ENCODE data around the gene HAAO.

HAAO gene

DNA sequence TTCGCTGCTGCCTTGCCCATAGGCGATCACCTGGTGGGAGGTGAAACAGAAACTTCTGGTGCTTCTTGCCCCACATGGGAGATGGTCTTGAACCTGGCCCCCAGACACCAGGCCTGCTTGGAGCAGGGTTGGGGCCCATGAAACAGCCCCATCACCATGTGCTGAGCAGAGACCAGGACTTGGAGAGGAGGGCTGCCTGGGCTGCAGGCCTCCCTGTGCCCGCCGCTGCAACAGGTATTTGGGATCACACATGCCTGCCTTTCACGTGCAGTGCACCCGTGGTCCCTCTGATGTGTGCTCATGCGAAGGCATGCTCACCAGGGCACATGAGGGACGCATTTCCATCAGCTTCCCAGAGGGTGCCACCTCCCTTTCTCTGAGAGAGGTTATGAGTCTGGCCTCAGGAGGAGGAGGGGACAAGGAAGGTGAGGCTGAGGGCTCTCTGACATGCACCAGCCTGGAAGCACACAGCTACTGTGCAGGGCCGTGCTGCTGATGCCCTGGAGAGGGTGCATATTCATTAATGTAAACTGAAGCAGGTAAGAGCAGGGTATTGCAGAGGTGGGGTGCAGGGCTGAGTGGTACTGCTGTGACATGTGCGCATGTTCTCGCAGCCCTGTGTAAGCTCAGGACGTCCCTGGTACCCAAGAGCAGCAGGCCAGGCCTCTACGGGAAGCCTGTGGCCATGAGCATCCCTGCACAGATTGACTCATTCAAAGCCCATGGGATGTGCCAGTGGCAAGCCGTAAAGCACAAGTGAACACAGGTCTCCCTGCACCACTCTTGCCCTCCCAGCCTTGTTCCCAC, 24.3 kb downstream of the HAAO start:
- no peak for DNase-seq (ENCODE audit: low read depth)

DNA sequence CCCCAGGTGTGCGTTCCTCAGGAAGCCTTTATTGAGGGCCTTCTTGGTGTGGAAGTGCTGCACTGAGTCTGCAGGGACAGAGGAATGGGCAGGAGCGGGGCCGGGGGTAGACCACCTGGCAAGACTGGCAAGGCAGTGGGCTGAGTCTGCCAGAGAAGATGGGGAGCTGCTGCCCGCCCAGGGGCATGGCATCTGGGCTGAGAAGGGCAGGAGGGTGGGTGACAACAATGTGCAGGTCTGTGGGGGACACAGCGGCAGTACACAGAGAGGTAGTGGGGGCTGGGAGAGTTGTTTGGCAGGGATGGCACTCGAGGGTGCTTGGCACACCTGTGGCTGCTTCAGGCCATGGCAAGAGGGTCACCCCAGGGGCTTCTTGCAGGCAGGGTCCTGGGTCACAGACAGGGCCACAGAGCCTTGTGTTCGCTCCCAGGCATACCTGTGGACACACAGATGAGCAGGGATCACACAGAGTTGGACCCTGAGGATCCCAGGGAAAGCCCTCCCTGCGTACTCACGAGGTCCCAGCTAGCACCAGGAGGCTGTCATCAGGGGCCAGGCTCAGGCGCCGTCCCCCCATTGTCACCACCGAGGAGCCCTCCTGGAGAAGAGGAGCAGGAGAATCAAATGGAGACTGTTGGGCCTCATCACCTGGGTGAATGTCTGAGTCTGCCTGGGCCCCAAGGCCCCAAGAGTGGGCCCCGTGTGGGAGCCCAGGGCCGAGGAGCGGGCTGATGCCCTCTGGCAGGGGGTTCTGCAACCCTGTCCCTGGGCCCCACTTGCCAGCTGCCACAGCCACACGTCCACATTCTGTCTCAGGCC, 25.1 kb downstream of the HAAO start:
- DNase-seq (ENCODE audit: low read depth) = no peak

DNA sequence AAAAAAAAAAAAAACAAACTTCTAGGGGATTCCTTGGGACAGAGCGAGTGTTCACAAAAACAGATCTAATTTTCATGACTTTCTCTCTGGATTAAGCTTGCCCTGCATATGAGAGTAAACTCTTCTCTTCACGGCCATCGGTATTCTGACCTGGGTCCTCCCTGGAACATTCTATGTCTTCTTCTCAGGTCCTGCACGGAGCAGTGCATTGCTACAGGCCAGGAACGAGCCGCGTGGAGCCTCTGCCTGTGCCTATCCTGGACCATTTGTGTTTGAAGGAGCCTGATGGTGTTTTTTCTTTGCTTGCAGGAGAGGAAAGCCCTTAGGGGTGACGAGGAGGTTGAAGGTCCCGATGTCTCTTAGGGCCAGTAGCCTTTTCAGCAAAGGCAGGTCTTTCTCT, 26.7 kb downstream of the HAAO start:
- no peak for DNase-seq (ENCODE audit: low read depth)

DNA sequence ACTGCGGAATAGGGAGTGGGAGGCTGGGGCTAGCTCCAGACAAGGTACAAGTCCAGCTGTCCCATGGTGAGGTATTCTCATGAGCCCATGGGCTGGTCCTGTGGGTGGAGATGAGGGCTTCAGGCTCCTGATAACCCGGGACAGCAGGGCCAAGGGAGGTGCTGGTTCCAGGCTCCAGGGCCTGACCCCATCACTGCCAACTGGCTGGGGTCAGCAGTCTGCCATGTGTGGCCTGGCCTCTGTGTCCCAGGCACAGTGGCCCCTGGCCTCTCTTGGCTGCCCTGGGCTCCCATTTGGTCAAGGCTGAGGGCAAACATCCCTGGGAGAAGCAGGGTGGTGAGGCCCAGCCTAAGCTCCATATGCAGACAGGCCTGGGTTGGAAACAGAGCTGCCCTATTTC, 27.5 kb downstream of the HAAO start:
- DNase-seq (ENCODE audit: low read depth) = no peak

DNA sequence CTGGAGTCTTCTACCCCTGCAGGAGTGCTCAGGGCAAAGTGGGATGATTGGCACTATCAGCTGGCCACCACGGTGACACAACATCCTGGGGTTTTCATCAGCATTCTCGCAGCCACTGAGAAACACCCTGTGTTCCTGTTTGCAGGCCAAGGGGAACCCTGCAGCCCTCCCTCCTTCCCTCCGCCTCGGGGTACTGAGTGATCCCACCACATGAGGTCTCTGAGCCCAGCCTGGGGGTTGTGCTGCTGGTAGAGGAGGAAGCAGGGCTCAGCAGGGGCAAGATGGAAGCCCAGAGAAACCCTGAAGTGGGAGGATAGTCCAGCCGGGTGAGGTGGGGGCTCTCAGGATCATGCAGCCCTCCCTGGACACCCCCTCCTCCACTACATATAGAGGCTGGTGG, 28.3 kb downstream of the HAAO start, which contains the start of gene OXER1:
TSS of gene OXER1 (minus strand) at position 40 of the 400 bp plus-strand sequence. CDS start 73 bp downstream, outside the sequence.
- no peak for DNase-seq (ENCODE audit: low read depth)

DNA sequence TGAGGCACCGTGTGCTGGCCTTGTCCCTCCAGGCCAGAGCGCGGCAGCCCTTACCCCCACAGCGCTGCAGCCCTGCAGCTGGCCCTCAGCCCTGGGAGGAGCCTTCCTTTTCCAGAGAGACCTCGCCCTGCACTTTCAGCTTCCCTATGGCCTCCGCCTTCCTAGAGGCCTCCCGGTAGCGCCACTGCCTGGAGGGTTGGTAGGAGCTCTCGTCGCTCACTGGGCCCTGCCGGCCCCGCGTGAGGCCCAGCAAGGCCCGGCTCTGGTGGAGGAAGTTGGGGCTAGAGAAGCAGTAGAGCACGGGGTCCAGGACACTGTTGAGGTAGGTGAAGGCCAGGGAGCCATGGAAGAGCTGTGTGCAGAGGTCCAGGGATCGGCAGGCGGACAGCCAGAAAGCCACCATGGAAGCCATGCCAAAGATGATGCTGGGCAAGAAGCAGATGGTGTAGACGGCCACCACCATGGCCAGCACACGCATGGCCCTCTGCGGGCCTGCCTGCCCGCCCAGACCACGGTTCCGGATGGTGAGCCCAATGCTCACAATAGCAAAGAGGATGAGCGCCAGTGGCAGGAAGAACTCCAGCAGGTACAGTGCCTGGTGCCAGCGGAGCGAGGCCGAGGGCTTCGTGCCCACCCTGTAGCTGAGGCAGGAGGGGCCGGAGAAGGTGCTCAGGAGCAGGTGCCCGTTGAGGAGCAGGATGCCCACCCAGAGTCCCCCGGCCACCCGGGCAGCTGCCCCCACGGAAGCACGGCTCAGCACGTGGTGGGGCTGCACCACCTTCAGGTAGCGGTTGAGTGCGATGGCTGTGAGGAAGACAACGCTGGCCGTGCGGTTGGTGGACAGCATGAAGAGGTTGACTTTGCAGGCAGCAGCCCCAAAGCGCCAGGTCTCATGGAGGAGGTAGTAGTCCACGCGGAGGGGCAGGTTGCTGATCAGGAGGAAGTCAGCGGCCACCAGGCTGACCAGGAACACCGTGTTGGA, 29.3 kb downstream of the HAAO start:
- DNase-seq (ENCODE audit: low read depth) = no peak

DNA sequence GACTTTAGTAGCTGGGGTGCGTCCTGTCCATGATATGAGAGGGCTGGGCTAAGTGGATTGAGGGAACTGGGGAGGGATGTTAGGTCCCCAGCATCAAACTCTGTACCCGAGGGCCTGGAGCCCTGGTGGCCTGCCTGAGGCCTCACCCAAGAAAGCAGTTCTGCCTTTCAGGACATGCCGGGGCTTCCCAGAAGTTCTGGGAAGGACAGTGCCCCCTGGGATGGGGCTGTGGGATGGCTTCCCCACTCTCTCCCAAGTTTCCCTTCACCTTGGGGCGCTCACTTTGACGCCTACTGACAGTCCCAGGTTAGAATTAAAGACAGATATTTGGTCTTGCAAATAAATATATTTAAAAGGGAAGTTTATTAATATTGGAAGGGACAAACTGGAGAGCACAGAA, 30.2 kb downstream of the HAAO start:
- DNase-seq (ENCODE audit: low read depth) = no peak

DNA sequence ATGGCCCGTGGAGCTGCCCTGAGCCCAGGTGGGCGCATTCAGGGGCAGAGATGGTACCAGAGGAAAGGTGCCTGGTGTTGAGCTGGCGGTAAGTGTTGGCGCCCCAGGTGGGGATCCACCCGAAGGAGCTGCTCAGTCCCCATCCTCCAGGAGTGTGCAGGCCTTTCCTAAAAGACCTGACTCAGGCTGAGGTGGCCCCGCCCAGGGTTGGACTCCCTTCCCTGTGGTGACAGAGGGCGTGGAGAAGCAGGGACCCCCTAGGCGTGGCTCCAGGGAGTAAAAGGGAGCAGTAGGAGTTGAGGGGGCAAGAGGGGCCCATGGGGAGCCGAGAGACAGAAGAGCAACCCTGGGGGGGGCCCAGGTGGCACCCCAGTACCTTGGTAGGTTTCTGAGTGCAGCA, 30.8 kb downstream of the HAAO start:
- no peak for DNase-seq (ENCODE audit: low read depth)

DNA sequence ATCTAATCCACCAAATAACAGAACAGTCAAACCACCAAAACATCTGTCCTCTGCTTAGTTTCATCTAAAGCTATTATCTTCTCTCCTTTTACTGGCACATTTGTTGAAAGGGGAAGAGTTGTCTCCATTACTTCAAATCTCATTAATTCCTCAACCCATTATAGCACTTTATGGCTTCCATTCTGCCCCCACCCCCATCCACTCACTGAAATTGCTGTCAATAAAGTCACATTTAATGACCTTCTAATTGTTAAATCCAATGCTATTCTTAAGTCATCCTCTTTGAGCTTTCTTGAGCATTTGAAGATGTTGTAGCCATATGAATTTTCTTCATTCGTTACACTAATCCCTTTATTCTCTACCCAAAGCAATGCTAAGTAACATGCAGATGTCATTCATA, 33.6 kb downstream of the HAAO start:
- DNase-seq (ENCODE audit: low read depth) = no peak

DNA sequence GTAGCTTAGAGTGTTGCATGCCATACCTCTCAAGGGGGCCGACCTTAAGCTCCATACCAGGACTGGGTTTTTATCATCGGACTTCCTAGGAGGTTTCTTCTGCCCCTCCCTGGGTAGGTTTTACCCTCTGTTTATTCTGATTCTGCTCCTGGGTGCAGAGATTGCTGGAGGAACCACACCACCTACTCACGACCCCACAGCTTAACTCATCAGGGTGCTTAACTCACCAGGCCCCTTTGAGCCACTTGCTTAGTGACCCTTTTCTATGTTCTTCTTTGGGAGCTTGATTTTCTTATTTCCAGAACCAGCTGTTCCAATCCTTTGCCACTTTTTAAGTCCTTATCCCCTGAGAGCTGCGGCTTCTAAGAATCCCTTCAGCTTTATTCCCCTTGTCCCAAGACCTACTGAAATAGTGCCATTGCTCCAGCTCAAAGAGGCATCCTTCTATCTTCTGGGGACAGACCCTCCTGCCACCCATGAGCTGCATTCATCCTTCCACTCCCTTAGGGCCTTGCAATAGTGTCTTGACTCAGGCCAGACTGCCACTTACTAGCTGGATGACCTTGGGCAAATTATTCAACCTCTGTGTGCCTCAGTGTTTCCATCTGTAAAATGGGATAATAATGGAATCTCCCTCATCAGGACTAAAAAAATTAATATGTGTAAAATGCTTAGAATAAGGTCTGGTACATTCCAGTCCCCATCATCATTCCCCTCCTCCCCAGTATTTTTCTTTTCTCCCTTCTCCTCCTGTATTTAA, 34.2 kb downstream of the HAAO start:
- DNase-seq (ENCODE audit: low read depth) = no peak

DNA sequence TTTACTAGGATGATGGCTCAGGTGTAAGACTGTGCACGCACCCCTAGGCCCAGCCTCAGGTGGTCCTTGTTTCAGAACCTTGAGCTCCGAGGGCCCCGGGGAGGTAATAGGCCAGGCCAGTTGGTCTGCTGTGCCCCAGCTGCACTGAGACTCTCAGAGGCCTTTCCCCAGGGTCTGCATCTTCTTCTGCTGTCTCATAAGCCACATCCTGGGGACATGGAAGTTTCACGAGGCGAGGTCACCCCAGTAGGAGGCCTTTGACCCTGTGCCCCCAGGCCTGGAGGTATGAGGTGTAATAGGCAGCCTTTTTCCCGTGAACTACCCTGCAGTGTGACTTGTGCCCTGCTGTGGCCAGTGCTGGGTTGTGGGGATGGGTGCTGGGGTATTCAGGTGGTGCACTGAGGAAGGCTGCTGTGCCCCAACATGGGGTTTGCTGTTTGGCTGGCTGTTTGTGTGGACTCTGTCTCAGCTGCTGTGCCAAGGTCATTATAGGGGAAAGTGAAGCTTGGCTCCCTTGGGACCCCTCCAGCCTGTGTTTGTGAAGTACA, 35.3 kb downstream of the HAAO start:
- no peak for DNase-seq (ENCODE audit: low read depth)

DNA sequence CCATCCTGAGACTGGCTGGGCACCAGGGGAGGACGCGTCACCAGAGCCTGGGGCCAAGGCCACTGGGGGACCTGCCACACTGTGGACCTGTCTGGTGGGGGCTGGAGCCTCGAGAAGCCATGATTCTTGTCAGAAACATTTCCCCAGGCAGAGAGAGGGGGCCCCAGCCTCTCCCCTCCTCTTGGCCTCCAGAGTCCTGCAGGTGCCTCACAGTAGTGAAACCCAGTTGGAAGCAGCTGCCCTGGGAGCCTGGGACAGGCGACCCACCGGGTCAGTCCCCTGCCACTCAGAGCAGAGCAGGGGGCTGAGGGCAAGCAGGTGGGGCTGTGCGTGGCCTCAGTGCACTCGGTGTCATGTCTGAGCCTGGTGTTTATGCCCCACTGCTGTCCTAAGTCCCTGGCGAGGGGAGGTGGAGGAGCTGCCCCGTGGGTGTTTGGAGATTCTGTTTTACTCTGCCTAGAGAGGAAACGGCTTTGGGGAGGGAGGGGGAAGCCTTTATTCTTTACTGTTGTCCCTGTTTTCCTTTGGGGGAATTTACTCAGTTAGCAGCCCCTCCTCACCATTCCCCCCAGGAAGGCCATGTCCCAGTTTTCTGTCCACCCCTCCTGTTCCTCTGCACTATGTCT, 36.1 kb downstream of the HAAO start:
- no peak for DNase-seq (ENCODE audit: low read depth)

DNA sequence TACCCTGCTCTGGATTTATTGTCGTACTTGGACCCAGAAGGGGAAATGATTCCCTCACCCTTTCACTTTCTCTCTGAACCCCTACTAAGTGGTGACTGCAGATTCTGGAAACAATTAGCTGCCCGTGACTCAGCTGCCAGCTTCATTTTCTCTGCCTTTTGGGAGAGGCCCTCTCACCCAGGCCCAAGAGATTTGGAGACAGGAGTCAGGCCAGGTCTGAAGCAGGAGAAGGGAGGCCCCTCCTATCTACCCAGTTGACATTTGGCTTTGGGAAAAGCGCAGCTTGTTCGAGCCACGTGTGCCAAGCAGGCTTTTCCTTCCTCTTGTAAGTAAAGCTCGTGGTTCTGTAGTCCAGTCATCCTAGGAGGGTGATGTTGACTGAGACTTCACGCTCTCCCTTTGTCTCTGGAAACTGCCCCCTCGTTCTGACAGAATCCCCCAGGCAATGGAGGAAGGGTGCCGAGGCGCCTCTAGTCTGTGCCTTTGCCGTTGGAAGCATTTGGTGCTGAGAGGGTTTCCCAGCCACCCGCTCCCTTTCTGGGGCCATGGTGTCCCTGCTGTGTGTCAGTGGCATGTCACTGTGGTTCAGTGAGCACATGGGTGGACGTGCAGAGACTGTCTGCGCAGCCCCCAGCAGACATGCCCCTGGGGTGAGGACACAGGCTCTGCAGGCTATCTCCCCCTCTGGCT, 37.0 kb downstream of the HAAO start:
- DNase-seq (ENCODE audit: low read depth) = no peak

DNA sequence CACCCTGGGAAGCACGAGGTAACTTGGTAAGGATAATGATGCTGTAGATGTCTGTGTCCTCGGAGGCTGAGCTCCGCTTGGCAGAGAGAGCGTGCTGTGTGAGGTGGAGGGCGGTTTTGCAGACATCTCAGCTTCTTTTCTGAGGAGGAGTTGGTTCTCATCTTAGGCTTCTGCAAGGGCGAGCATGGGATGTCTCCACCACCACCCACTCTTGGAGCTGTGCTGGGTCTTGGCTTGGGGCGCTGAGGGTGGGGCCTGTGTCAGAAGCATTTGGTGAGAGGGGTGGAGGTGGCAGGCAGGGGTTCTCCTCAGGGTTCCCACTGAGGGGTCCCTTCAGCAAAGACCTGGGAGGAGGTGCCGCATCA, 37.6 kb downstream of the HAAO start:
- DNase-seq (ENCODE audit: low read depth) = no peak

DNA sequence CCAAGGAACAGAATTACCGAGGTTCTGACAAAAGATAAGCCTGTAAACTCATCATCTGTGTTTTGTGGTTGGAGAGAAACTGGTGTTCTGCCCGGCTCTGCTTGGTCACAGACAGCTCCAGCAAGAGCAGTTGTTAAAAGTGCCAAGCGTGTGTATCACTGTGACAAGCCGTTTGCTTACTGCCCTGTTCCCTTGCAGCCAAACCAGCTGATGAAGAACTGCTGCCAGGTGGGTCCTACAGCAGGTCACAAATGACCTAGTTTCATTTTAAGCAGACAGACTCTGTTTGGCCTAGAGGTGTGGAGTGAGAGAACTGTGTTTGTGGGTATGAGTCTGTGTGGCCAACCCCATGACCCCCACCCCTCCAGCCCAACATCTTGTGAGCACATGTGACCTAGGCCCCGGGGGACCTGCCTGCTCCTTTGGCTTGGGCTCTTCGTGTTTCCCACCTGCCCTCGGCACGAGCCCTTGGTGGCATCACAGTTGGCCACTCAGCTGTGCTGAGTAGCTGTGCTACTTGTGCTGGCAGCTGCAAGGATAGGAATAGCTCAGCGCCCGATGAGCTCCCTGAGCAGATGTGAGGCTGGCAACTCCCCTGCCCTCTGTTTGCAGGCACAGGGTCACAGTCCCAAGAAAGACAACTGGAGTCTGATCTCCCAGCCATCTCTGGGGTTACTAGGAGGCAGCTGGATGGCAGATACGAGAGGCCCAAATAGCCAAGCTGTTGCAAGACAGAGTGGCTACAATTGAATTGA, 38.2 kb downstream of the HAAO start:
- no peak for DNase-seq (ENCODE audit: low read depth)

DNA sequence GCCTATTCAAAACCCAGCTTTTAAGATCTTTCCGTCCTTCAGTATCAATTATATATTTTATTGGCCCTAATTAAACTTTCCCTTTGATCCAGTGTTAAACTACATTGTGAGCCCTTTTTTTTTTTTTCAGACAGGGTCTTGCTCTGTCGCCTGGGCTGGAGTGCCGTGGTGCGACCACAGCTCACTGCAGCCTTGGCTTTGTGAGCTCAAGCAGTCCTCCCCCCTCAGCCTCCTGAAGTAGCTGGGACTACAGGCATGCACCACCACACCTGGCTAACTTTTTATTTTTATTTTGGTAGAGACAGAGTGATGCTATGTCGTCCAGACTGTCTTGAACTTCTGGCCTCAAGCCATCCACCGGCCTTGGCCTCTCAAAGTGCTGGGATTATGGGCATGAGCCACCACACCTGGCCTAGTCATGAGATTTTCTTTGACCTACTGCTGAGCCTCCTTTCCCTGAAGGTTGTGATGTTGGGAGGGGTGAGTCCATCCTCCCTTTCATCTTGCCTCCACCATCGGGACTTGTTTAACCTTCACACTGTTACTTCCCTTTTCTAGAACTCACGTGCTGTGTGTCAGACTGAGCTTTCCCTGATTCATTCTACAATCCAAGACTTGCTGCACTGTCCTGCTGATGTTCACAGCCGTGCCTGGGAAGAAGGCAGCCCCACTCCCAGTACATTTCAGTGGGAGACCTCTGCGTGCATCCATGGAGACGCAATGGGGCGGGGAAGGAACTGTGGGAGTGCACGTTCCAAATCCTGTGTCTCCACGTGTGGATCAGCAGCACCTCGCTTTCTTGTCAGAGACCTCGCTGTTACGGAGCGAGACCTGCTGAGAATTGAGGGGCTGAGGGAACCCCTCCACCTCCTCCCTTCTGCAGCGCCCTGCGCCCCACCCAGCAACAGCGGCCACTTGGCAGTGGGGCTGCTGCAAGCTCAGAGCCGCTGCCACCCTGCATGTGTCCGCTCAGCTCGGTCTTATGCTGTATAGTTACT, 39.3 kb downstream of the HAAO start:
- no peak for DNase-seq (ENCODE audit: low read depth)

DNA sequence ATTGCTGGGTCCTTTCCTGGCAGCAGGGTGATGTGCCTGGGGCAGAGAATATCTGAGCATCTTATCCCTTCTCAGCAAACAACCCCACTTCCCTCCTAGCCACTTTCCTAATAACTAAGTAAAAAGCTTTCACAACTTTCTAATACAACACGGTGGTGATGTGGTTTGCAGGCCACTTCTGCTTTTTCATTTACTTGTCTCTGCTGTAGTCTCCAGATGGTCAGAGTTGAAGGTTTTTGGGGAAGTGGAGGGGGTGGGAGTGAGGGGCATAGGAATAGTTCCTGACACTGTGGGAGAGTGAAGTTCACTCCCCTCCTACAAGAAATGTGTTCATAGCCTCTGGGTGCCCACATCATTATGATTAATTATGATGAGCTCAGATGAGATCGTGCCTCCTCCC, 40.1 kb downstream of the HAAO start:
- no peak for DNase-seq (ENCODE audit: low read depth)

DNA sequence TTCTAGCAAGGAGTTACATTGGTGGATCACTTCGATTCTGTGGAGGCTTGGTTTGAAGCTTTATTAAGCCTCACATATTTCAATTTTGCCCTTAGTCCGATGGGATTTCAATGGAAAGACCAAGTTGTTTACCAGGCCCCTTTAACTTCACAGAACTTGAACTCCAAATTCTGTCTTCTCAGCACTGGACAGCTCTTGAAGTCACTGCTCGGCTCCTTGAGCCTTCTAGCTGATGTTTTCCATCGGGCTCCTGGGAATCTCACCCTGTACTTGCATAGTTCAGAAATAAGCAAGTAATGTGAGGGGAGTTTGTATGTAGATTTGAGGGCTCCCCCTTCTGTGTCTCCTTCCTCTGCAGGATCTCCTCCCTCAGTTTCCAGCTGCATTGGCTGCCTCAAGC, 43.5 kb downstream of the HAAO start:
- no peak for DNase-seq (ENCODE audit: low read depth)
